ENCODE data around the gene MAPKBP1. TPM values are rescaled to one million over a fixed set of nuclear protein-coding genes. Genes with fewer than 3 reads are reported as not detected.
"Not testable (repeated sequence)": the region's sequence is repeated elsewhere in the genome, so short reads cannot be mapped to it uniquely, and the experiment has no call there.

MAPKBP1 gene
- 31.3 and 42.3 TPM in 2 replicates for total RNA-seq

- POLR2A ChIA-PET = interaction anchor here (0.6 to 3.4 kb wide), 17 partner anchors 9 to 1736 kb away, joined by 3 to 49 read pairs (median 7); partner anchors contain the start of genes EHD4 and MGA
- Mint-ChIP-seq H3K4me3 (peak within 1 kb of the TSS; percentile 93), H3K36me3 (ENCODE audit: low read depth) (peaks cover 11% of the 10 kb centered on the region), H3K4me1 (peaks cover 56% of the 10 kb centered on the region), H3K27me3 (no peaks in the 10 kb centered on the region), H3K9me3 (no peaks in the 10 kb centered on the region), H3K27ac (peak within 1 kb of the TSS; percentile 94)
- TF ChIP-seq CTCF (IDR thresholded peaks at IDR 0.05) = no peak
- peak; percentile 98 for DNase-seq
- intact Hi-C loops (cut with micrococcal nuclease) = loop anchor here (1.0 to 5.0 kb wide), 10 partner anchors 9 to 309 kb away; partner anchors contain the start of genes EHD4, JMJD7, MGA and TYRO3
- CTCF ChIA-PET = interaction anchor here (0.7 to 9.8 kb wide), 29 partner anchors 10 to 310 kb away, joined by 3 to 309 read pairs (median 5); partner anchors contain the start of genes EHD4 and JMJD7
- ATAC-seq (ENCODE audit: low read depth) = peak; percentile 92
These were observed at the start of gene MAPKBP1 for GRCh38 chr15:41774062-41774881. MAPKBP1 (plus strand) TSS chr15:41774484; CDS start chr15:41775276, 792 bp downstream.

GRCh38 chr15:41727143-41727542 lies 47.1 kb upstream of the MAPKBP1 start:
- ATAC-seq (ENCODE audit: low read depth) (no peak), DNase-seq (no peak)
- H3K9me3 Mint-ChIP-seq = no peaks in the 10 kb centered on the region
- H3K4me1 Mint-ChIP-seq = peaks cover 13% of the 10 kb centered on the region
- H3K27ac Mint-ChIP-seq = no peak overlapping the region
- ChIA-PET CTCF (interaction anchor here (1.2 kb wide), 1 partner anchor 32 kb away, joined by 3 read pairs; no protein-coding TSS in a partner anchor), POLR2A (no interaction called here)
- no peaks in the 10 kb centered on the region for H3K27me3 Mint-ChIP-seq
- intact Hi-C loops (cut with micrococcal nuclease) = no loop called here
- no peak for TF ChIP-seq CTCF (IDR thresholded peaks at IDR 0.05)
- peaks cover 37% of the 10 kb centered on the region for H3K36me3 Mint-ChIP-seq (ENCODE audit: low read depth)
- H3K4me3 Mint-ChIP-seq = no peak overlapping the region

GRCh38 chr15:41728061-41728460 lies 46.2 kb upstream of the MAPKBP1 start:
- H3K27me3 Mint-ChIP-seq; DNase-seq; POLR2A ChIA-PET; ATAC-seq (ENCODE audit: low read depth); H3K9me3 Mint-ChIP-seq; H3K27ac Mint-ChIP-seq; CTCF ChIA-PET; H3K4me3 Mint-ChIP-seq; intact Hi-C loops (cut with micrococcal nuclease): not testable (repeated sequence)
- Mint-ChIP-seq H3K4me1 (peaks cover 13% of the 10 kb centered on the region), H3K36me3 (ENCODE audit: low read depth) (peaks cover 42% of the 10 kb centered on the region)

- Mint-ChIP-seq H3K27me3 (no peaks in the 10 kb centered on the region), H3K4me3 (peak overlapping the region; percentile 44), H3K27ac (peak overlapping the region; percentile 63), H3K36me3 (ENCODE audit: low read depth) (peaks cover 52% of the 10 kb centered on the region), H3K4me1 (peaks cover 13% of the 10 kb centered on the region), H3K9me3 (no peaks in the 10 kb centered on the region)
- ChIA-PET CTCF (interaction anchor here (0.7 to 1.0 kb wide), 2 partner anchors 69 to 265 kb away, joined by 4 to 7 read pairs; no protein-coding TSS in a partner anchor), POLR2A (no interaction called here)
- DNase-seq (no peak), ATAC-seq (ENCODE audit: low read depth) (peak; percentile 62)
- TF ChIP-seq CTCF (IDR thresholded peaks at IDR 0.05) = no peak
- intact Hi-C loops (cut with micrococcal nuclease) = loop anchor here (5.0 to 10.0 kb wide), 2 partner anchors 33 to 266 kb away; no protein-coding TSS in a partner anchor
These were observed 43.7 kb upstream of the MAPKBP1 start for GRCh38 chr15:41730543-41730942.

GRCh38 chr15:41732483-41732882 lies 41.8 kb upstream of the MAPKBP1 start:
- Mint-ChIP-seq H3K4me3 (no peak overlapping the region), H3K4me1 (peaks cover 13% of the 10 kb centered on the region), H3K27me3 (no peaks in the 10 kb centered on the region), H3K36me3 (ENCODE audit: low read depth) (peaks cover 63% of the 10 kb centered on the region), H3K9me3 (no peaks in the 10 kb centered on the region), H3K27ac (no peak overlapping the region)
- ChIA-PET POLR2A (no interaction called here), CTCF (no interaction called here)
- DNase-seq (no peak), ATAC-seq (ENCODE audit: low read depth) (no peak)
- no peak for TF ChIP-seq CTCF (IDR thresholded peaks at IDR 0.05)
- intact Hi-C loops (cut with micrococcal nuclease) = loop anchor here (5.0 to 10.0 kb wide), 2 partner anchors 35 to 268 kb away; no protein-coding TSS in a partner anchor

Data from activated B cell treated with CpG ODN at 0.5 μM for 24 hours (primary cell).